HCT116 (cell line): ENCODE measurements around the gene FAM32A. TPM values are rescaled to one million over a fixed set of nuclear protein-coding genes. Genes with fewer than 3 reads are reported as not detected.

ENCODE experiments used
- ATAC-seq: fragments of 200-7000 bp; cut with Tn5 transposase; 2 replicates; pipeline ENCODE4 v1.9.1; 2020; ENCODE audit warnings: mild to moderate bottlenecking, moderate library complexity
- BruUV-seq: library from RNA; stranded (reverse); fragments of 400-500 nt; replicated peaks from 2 replicates; lab custom pipeline; 2021; lab: Mats Ljungman, UMichigan
- CTCF ChIA-PET: fragments of 300-600 bp; sonication (Branson Sonifier 250); formaldehyde crosslinking; loops from one replicate; lab custom pipeline; 2021; ENCODE audit warnings: antibody characterized with exemption; lab: Charles Lee
- POLR2A ChIA-PET: fragments of 300-600, 350-600 bp; sonication (Branson Sonifier 250); formaldehyde crosslinking; loops from one replicate; lab custom pipeline; 2021; ENCODE audit warnings: antibody characterized with exemption; lab: Charles Lee
- RAD21 ChIA-PET, 2 experiments: fragments of 300-600 bp; sonication (Branson Sonifier 250); formaldehyde crosslinking; loops; one replicate each; lab custom pipeline; 2023; ENCODE audit warnings: low total read pairs in 2 of 2; ENCODE audit not compliant: uncharacterized antibody in 2 of 2, unreplicated experiment in 2 of 2, low non-redundant PET in 1 of 2; lab: Charles Lee
- DNase-seq: peaks from one replicate; pipeline ENCODE4 v3.0.0-alpha.2; 2010; ENCODE audit warnings: low read depth, low spot score
- H2AFZ ChIP-seq: fragments of 200-600 bp; shearing (Covaris generic), sonication (generic); 2 replicates; pipeline ENCODE4 v1.6.1; 2017; ENCODE audit warnings: low read depth, mixed run types, mixed read lengths, antibody characterized with exemption, low read length; ENCODE audit not compliant: poor library complexity, severe bottlenecking
- H3K27ac ChIP-seq: 2 replicates; pipeline ENCODE4 v1.5.1; 2012; ENCODE audit warnings: low read depth, low read length
- H3K27me3 ChIP-seq: fragments of 200-600 bp; sonication (generic); 2 replicates; pipeline ENCODE4 v1.6.1; 2016; ENCODE audit warnings: mixed run types, low read length, mixed read lengths; ENCODE audit not compliant: insufficient read depth
- H3K36me3 ChIP-seq, 2 experiments: fragments of 200-500 bp in 1 of 2; fragments of 200-600 bp in 1 of 2; sonication (Bioruptor generic) in 1 of 2; sonication (generic) in 1 of 2; 2 replicates each; pipeline versions ENCODE4 v1.5.1 to v1.6.1; 2014 to 2016; ENCODE audit warnings: low read length in 2 of 2, inconsistent platforms in 1 of 2, mixed read lengths in 1 of 2, mixed run types in 1 of 2; ENCODE audit not compliant: insufficient read depth in 2 of 2, control insufficient read depth in 1 of 2
- H3K4me1 ChIP-seq, 2 experiments: fragments of 200-600 bp in 1 of 2; sonication (generic) in 1 of 2; 2 replicates each; pipeline versions ENCODE4 v1.5.1 to v1.6.1; 2012 to 2017; ENCODE audit warnings: low read length in 2 of 2, inconsistent platforms in 1 of 2, mild to moderate bottlenecking in 1 of 2, mixed read lengths in 1 of 2, mixed run types in 1 of 2, moderate library complexity in 1 of 2; ENCODE audit not compliant: insufficient read depth in 2 of 2, control insufficient read depth in 1 of 2
- H3K4me2 ChIP-seq: fragments of 200-600 bp; sonication (generic); 2 replicates; pipeline ENCODE4 v1.6.1; 2017; ENCODE audit warnings: mixed run types, low read length, mixed read lengths
- H3K4me3 ChIP-seq, 2 experiments: fragments of 200-600 bp in 1 of 2; sonication (generic) in 1 of 2; replicated peaks in 1 of 2; 2 replicates each; pipeline ENCODE4 v1.5.1; 2011 to 2016; ENCODE audit warnings: low read length in 2 of 2, control low read depth in 1 of 2, low read depth in 1 of 2, mild to moderate bottlenecking in 1 of 2, mixed read lengths in 1 of 2, mixed run types in 1 of 2
- H3K79me2 ChIP-seq: fragments of 200-600 bp; sonication (generic); 2 replicates; pipeline ENCODE4 v1.6.1; 2017; ENCODE audit warnings: mild to moderate bottlenecking, mixed run types, low read length, moderate library complexity, mixed read lengths; ENCODE audit not compliant: insufficient read depth
- H3K9ac ChIP-seq: fragments of 200-600 bp; sonication (generic); 2 replicates; pipeline ENCODE4 v1.6.1; 2016; ENCODE audit warnings: low read length, mixed read lengths
- H3K9me2 ChIP-seq: fragments of 200-600 bp; sonication (generic), shearing (Covaris generic); 2 replicates; pipeline ENCODE4 v1.6.1; 2017; ENCODE audit warnings: mixed run types, mild to moderate bottlenecking, moderate library complexity; ENCODE audit not compliant: insufficient read depth
- H3K9me3 ChIP-seq, 2 experiments: fragments of 200-500 bp in 1 of 2; fragments of 200-600 bp in 1 of 2; sonication (Bioruptor generic) in 1 of 2; sonication (generic) in 1 of 2; 2 replicates each; pipeline ENCODE4 v1.6.1; 2014 to 2017; ENCODE audit warnings: low read length in 2 of 2, mixed read lengths in 2 of 2, inconsistent platforms in 1 of 2, low read depth in 1 of 2, mild to moderate bottlenecking in 1 of 2, mixed run types in 1 of 2, moderate library complexity in 1 of 2; ENCODE audit not compliant: control insufficient read depth in 1 of 2, insufficient read depth in 1 of 2
- H4K20me1 ChIP-seq: fragments of 200-600 bp; sonication (generic), shearing (Covaris generic); 2 replicates; pipeline ENCODE4 v1.6.1; 2017; ENCODE audit warnings: mixed run types, mild to moderate bottlenecking, moderate library complexity; ENCODE audit not compliant: insufficient read depth
- CEBPB ChIP-seq: IDR thresholded peaks from 2 replicates; pipeline ENCODE4 v1.6.1; 2012; ENCODE audit warnings: low read depth
- EGR1 ChIP-seq: IDR thresholded peaks from 2 replicates; pipeline ENCODE4 v1.6.1; 2012; ENCODE audit warnings: low read depth
- EZH2phosphoT487 ChIP-seq: fragments of 200-600 bp; IDR thresholded peaks from 2 replicates; pipeline ENCODE4 v1.6.1; 2018; ENCODE audit warnings: antibody characterized with exemption, borderline replicate concordance
- JUND ChIP-seq: IDR thresholded peaks from 2 replicates; pipeline ENCODE4 v1.6.1; 2012
- POLR2A ChIP-seq: IDR thresholded peaks from 2 replicates; pipeline ENCODE4 v1.7.0; 2011; ENCODE audit warnings: borderline replicate concordance; ENCODE audit not compliant: insufficient read depth, insufficient read length; ENCODE audit errors: extremely low read depth
- SIN3A ChIP-seq: IDR thresholded peaks from 2 replicates; pipeline ENCODE4 v1.6.1; 2012; ENCODE audit warnings: low read depth
- SP1 ChIP-seq: IDR thresholded peaks from 2 replicates; pipeline ENCODE4 v1.6.1; 2012; ENCODE audit warnings: low read depth
- YY1 ChIP-seq: IDR thresholded peaks from 2 replicates; pipeline ENCODE4 v1.6.1; 2011; ENCODE audit warnings: low read length, low read depth, moderate library complexity, mild to moderate bottlenecking; ENCODE audit not compliant: insufficient replicate concordance; ENCODE audit errors: extremely low read depth
- ZFX ChIP-seq: fragments of 450-650 bp; IDR thresholded peaks from 2 replicates; pipeline ENCODE4 v1.6.1; 2017
- ZNF274 ChIP-seq: fragments of 200-500 bp; sonication (Bioruptor generic); IDR thresholded peaks from 2 replicates; pipeline ENCODE4 v1.6.1; 2014; ENCODE audit warnings: mild to moderate bottlenecking, low read depth, low read length, inconsistent platforms
- intact Hi-C: fragments of 100-400 bp; cut with micrococcal nuclease; formaldehyde crosslinking; loops from 2 replicates; pipeline ENCODE4 v1.10.0; 2022
- total RNA-seq: library from RNA; stranded (reverse); gene quantifications from one replicate; pipeline ENCODE4 v1.2.1, GENCODE V29; 2021; ENCODE audit not compliant: unreplicated experiment
- TF ChIP-seq, protein P1 (sequence below): IDR thresholded peaks from 2 replicates; pipeline ENCODE4 v1.6.1; 2012
- TF ChIP-seq, protein P2 (sequence below): IDR thresholded peaks from 2 replicates; pipeline ENCODE4 v1.6.1; 2012; ENCODE audit warnings: low read depth
- TF ChIP-seq, protein P3 (sequence below): IDR thresholded peaks from 2 replicates; pipeline ENCODE4 v1.6.1; 2012

FAM32A gene
- total RNA-seq, 1 experiment from 2014 or later: 61.3 TPM

DNA sequence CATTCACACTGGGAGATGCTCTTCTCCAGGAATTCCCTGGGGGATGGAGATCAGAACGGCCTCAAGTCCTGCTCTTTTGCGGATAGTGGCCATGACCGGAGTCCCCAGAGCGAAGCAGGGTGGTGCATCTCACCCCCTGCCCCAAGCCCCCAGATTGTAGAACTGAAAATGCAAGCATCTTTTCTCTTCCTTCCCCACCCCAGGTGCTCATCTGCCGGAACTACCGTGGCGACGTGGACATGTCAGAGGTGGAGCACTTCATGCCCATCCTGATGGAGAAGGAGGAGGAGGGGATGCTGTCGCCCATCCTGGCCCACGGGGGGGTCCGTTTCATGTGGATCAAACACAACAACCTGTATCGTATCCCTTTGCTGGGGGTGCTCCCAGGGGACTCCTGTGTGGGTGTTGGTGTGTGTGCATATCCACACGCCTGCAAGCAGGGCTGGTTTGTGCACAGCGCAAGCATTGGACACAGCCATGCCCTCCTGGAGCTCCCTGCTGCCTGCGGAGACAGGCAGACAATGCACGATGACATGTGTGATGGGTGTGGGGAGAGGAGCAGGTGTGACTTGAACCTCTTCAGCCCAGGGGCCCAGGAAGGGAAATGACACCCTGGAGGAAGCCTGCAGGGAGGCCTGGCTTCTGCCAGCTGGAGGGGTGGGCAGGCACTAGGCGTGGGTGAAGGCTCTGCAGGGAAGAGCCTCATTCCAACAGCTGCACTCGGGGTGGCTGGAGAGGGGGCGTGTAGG, 18.2 kb downstream of the FAM32A start:
- CTCF ChIA-PET: no interaction called here
- BruUV-seq: no TSS peak
- H3K79me2 ChIP-seq: peaks cover 32% of the 10 kb centered on the region

DNA sequence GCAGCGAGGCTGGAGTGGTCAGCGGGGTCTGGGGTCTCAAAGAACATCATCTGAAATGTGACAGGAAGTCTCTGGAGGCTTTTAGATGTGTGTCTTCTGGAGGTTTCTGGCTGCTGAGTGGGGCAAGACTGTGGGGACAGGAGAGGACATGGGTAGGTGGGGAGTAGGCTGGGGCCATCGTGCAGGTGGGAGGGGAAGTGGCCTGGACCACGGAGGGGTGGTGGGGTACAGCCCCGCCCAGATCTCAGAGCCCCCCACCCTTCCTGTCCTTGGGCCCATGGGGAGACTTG, 18.7 kb downstream of the FAM32A start:
- DNase-seq (no peak), ATAC-seq (no peak)
- H3K9me3 ChIP-seq: no peaks in the 10 kb centered on the region
- H3K79me2 ChIP-seq: peaks cover 28% of the 10 kb centered on the region
- no peaks in the 10 kb centered on the region for H3K9me2 ChIP-seq
- CTCF ChIA-PET: no interaction called here
- H4K20me1 ChIP-seq: no peaks in the 10 kb centered on the region
- TF ChIP-seq EZH2phosphoT487 (no peak), JUND (no peak), YY1 (no peak), POLR2A (no peak), SP1 (no peak), ZNF274 (no peak), CEBPB (no peak), EGR1 (no peak), SIN3A (no peak), ZFX (no peak)
- TF ChIP-seq, protein P1, sequence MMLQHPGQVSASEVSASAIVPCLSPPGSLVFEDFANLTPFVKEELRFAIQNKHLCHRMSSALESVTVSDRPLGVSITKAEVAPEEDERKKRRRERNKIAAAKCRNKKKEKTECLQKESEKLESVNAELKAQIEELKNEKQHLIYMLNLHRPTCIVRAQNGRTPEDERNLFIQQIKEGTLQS: no peak
- TF ChIP-seq, protein P2, sequence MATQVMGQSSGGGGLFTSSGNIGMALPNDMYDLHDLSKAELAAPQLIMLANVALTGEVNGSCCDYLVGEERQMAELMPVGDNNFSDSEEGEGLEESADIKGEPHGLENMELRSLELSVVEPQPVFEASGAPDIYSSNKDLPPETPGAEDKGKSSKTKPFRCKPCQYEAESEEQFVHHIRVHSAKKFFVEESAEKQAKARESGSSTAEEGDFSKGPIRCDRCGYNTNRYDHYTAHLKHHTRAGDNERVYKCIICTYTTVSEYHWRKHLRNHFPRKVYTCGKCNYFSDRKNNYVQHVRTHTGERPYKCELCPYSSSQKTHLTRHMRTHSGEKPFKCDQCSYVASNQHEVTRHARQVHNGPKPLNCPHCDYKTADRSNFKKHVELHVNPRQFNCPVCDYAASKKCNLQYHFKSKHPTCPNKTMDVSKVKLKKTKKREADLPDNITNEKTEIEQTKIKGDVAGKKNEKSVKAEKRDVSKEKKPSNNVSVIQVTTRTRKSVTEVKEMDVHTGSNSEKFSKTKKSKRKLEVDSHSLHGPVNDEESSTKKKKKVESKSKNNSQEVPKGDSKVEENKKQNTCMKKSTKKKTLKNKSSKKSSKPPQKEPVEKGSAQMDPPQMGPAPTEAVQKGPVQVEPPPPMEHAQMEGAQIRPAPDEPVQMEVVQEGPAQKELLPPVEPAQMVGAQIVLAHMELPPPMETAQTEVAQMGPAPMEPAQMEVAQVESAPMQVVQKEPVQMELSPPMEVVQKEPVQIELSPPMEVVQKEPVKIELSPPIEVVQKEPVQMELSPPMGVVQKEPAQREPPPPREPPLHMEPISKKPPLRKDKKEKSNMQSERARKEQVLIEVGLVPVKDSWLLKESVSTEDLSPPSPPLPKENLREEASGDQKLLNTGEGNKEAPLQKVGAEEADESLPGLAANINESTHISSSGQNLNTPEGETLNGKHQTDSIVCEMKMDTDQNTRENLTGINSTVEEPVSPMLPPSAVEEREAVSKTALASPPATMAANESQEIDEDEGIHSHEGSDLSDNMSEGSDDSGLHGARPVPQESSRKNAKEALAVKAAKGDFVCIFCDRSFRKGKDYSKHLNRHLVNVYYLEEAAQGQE: no peak
- TF ChIP-seq, protein P3, sequence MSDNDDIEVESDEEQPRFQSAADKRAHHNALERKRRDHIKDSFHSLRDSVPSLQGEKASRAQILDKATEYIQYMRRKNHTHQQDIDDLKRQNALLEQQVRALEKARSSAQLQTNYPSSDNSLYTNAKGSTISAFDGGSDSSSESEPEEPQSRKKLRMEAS: no peak
- H3K4me1 ChIP-seq: peaks cover under 1 to 4% of the 10 kb centered on the region in 2 experiments; a peak in 3 of 4 replicates
- RAD21 ChIA-PET: no interaction called here
- H2AFZ ChIP-seq: no peak overlapping the region
- POLR2A ChIA-PET: no interaction called here
- BruUV-seq: no TSS peak
- H3K9ac ChIP-seq: no peak overlapping the region
- intact Hi-C loops: no loop called here
- no peak overlapping the region for H3K27ac ChIP-seq
- no peaks in the 10 kb centered on the region for H3K27me3 ChIP-seq
- H3K4me2 ChIP-seq: no peak overlapping the region
- peaks cover 3 to 12% of the 10 kb centered on the region in 2 experiments; a peak in 2 of 4 replicates for H3K36me3 ChIP-seq
- no peak overlapping the region for H3K4me3 ChIP-seq

More for the DNA sequence above, 18.2 kb downstream of the FAM32A start:
- DNase-seq: no peak
- no peaks in the 10 kb centered on the region for H3K9me2 ChIP-seq
- H3K27me3 ChIP-seq: no peaks in the 10 kb centered on the region
- H3K4me2 ChIP-seq: no peak overlapping the region
- ChIA-PET RAD21 (no interaction called here), POLR2A (no interaction called here)
- TF ChIP-seq YY1: no peak
- TF ChIP-seq JUND: no peak
- TF ChIP-seq, protein P3: no peak
- peaks cover 3 to 12% of the 10 kb centered on the region in 2 experiments; a peak in 2 of 4 replicates for H3K36me3 ChIP-seq
- intact Hi-C loops: no loop called here
- ATAC-seq: no peak
- no peak overlapping the region for H3K9ac ChIP-seq
- H3K27ac ChIP-seq: no peak overlapping the region
- peaks cover 6 to 9% of the 10 kb centered on the region in 2 experiments; a peak in 3 of 4 replicates for H3K4me1 ChIP-seq
- H2AFZ ChIP-seq: no peak overlapping the region
- no peaks in the 10 kb centered on the region for H4K20me1 ChIP-seq
- H3K9me3 ChIP-seq: no peaks in the 10 kb centered on the region
- no peak overlapping the region for H3K4me3 ChIP-seq
